HEK293 (cell line): ENCODE measurements around the gene ZNF423.

Source experiments
- CTCF ChIA-PET: fragments of 350-600 bp; formaldehyde crosslinking; extraction: SDS; loops from one replicate; lab custom pipeline; 2021; ENCODE audit warnings: antibody characterized with exemption; lab: Yijun Ruan, JAX
- POLR2A ChIA-PET: fragments of 300-600 bp; formaldehyde crosslinking; extraction: SDS; loops from one replicate; lab custom pipeline; 2020; ENCODE audit warnings: antibody characterized with exemption, inconsistent platforms; lab: Yijun Ruan, JAX
- H3K27ac ChIP-seq: fragments of 200-500 bp; sonication (Bioruptor generic); 2 replicates; pipeline ENCODE4 v1.5.1; 2014; ENCODE audit warnings: low read depth, low read length, control low read depth, inconsistent platforms; ENCODE audit errors: extremely low read depth
- H3K36me3 ChIP-seq, 2 experiments: fragments of 200-500 bp in 1 of 2; sonication (Bioruptor generic) in 1 of 2; 1 replicate in 1 of 2; 2 replicates in 1 of 2; pipeline ENCODE4 v1.5.1; 2014 to 2017; ENCODE audit warnings: inconsistent platforms in 2 of 2, low read length in 2 of 2; ENCODE audit not compliant: control insufficient read depth in 2 of 2, insufficient read depth in 1 of 2
- H3K4me1 ChIP-seq: fragments of 200-500 bp; sonication (Bioruptor generic); 2 replicates; pipeline ENCODE4 v1.5.1; 2014; ENCODE audit warnings: mild to moderate bottlenecking, low read length, inconsistent platforms; ENCODE audit not compliant: control insufficient read depth, insufficient read depth
- H3K4me3 ChIP-seq: 2 replicates; pipeline ENCODE4 v1.5.1; 2011; ENCODE audit warnings: low read depth, mild to moderate bottlenecking, control low read depth, low read length, moderate library complexity
- H3K9me3 ChIP-seq: fragments of 200-500 bp; sonication (Bioruptor generic); 2 replicates; pipeline ENCODE4 v1.5.1; 2014; ENCODE audit warnings: low read depth, low read length, inconsistent platforms; ENCODE audit not compliant: control insufficient read depth, insufficient read depth
- HOXC10 ChIP-seq: sonication (generic); formaldehyde crosslinking; IDR thresholded peaks from 2 replicates; pipeline ENCODE4 v1.8.1; 2023; ENCODE audit warnings: mild to moderate bottlenecking, missing genetic modification reagents
- KLF16 ChIP-seq: fragments of 450-650 bp; formaldehyde crosslinking; IDR thresholded peaks from 2 replicates; pipeline ENCODE4 v1.5.1; 2017; ENCODE audit warnings: missing biosample characterization, missing genetic modification characterization
- KLF9 ChIP-seq: fragments of 450-650 bp; formaldehyde crosslinking; IDR thresholded peaks from 2 replicates; pipeline ENCODE4 v1.5.1; 2016; ENCODE audit warnings: missing biosample characterization, missing genetic modification characterization, low read depth
- SALL2 ChIP-seq: fragments of 450-650 bp; formaldehyde crosslinking; IDR thresholded peaks from 2 replicates; pipeline ENCODE4 v1.5.0; 2017; ENCODE audit warnings: missing biosample characterization, mild to moderate bottlenecking, missing genetic modification characterization, borderline replicate concordance
- ZNF112 ChIP-seq: fragments of 450-650 bp; formaldehyde crosslinking; IDR thresholded peaks from 2 replicates; pipeline ENCODE4 v1.5.0; 2017; ENCODE audit warnings: missing biosample characterization, missing genetic modification characterization
- ZNF138 ChIP-seq: fragments of 450-650 bp; formaldehyde crosslinking; IDR thresholded peaks from 2 replicates; pipeline ENCODE4 v1.5.1; 2016; ENCODE audit warnings: missing biosample characterization, missing genetic modification characterization, borderline replicate concordance
- ZNF157 ChIP-seq: fragments of 450-650 bp; formaldehyde crosslinking; IDR thresholded peaks from 2 replicates; pipeline ENCODE4 v1.5.1; 2016; ENCODE audit warnings: missing biosample characterization, missing genetic modification characterization
- ZNF169 ChIP-seq: fragments of 450-650 bp; formaldehyde crosslinking; IDR thresholded peaks from 2 replicates; pipeline ENCODE4 v1.5.1; 2016; ENCODE audit warnings: missing biosample characterization, missing genetic modification characterization
- ZNF174 ChIP-seq: fragments of 450-650 bp; formaldehyde crosslinking; IDR thresholded peaks from 2 replicates; pipeline ENCODE4 v1.5.0; 2017; ENCODE audit warnings: missing biosample characterization, mild to moderate bottlenecking, missing genetic modification characterization
- ZNF24 ChIP-seq: fragments of 450-650 bp; formaldehyde crosslinking; IDR thresholded peaks from 2 replicates; pipeline ENCODE4 v1.5.1; 2016; ENCODE audit warnings: missing biosample characterization, missing genetic modification characterization
- ZNF335 ChIP-seq: fragments of 450-650 bp; formaldehyde crosslinking; conservative IDR thresholded peaks from 2 replicates; pipeline ENCODE4 v1.5.1; 2016; ENCODE audit warnings: missing biosample characterization, missing genetic modification characterization
- ZNF394 ChIP-seq: fragments of 450-650 bp; formaldehyde crosslinking; IDR thresholded peaks from 2 replicates; pipeline ENCODE4 v1.5.1; 2016; ENCODE audit warnings: missing biosample characterization, missing genetic modification characterization, mild to moderate bottlenecking, moderate library complexity, borderline replicate concordance
- ZNF426 ChIP-seq: fragments of 450-650 bp; formaldehyde crosslinking; IDR thresholded peaks from 2 replicates; pipeline ENCODE4 v1.5.1; 2017; ENCODE audit warnings: missing biosample characterization, missing genetic modification characterization, mild to moderate bottlenecking, inconsistent platforms, moderate library complexity
- ZNF48 ChIP-seq: fragments of 450-650 bp; formaldehyde crosslinking; IDR thresholded peaks from 2 replicates; pipeline ENCODE4 v1.5.1; 2016; ENCODE audit warnings: missing biosample characterization, missing genetic modification characterization
- ZNF654 ChIP-seq: fragments of 450-650 bp; formaldehyde crosslinking; IDR thresholded peaks from 2 replicates; pipeline ENCODE4 v1.5.1; 2016; ENCODE audit warnings: low read depth, missing biosample characterization, missing genetic modification characterization
- ZNF791 ChIP-seq: fragments of 450-650 bp; formaldehyde crosslinking; IDR thresholded peaks from 2 replicates; pipeline ENCODE4 v1.5.1; 2016; ENCODE audit warnings: missing biosample characterization, missing genetic modification characterization
- TF ChIP-seq, protein P1 (sequence below): fragments of 450-650 bp; formaldehyde crosslinking; IDR thresholded peaks from 2 replicates; pipeline ENCODE4 v1.5.1; 2016; ENCODE audit warnings: missing biosample characterization, missing genetic modification characterization, borderline replicate concordance
- TF ChIP-seq, protein P2 (sequence below): fragments of 450-650 bp; formaldehyde crosslinking; IDR thresholded peaks from 2 replicates; pipeline ENCODE4 v1.5.1; 2016; ENCODE audit warnings: missing biosample characterization, missing genetic modification characterization
- TF ChIP-seq, protein P3 (sequence below): fragments of 450-650 bp; formaldehyde crosslinking; IDR thresholded peaks from 2 replicates; pipeline ENCODE4 v1.5.1; 2016; ENCODE audit warnings: missing biosample characterization, missing genetic modification characterization
- TF ChIP-seq, protein P4 (sequence below): fragments of 450-650 bp; IDR thresholded peaks from 2 replicates; pipeline ENCODE4 v1.5.1; 2018; ENCODE audit warnings: missing biosample characterization, mild to moderate bottlenecking, missing genetic modification characterization
- TF ChIP-seq, protein P5 (sequence below): fragments of 450-650 bp; formaldehyde crosslinking; IDR thresholded peaks from 2 replicates; pipeline ENCODE4 v1.5.1; 2016; ENCODE audit warnings: missing biosample characterization, missing genetic modification characterization

Gene ZNF423

DNA sequence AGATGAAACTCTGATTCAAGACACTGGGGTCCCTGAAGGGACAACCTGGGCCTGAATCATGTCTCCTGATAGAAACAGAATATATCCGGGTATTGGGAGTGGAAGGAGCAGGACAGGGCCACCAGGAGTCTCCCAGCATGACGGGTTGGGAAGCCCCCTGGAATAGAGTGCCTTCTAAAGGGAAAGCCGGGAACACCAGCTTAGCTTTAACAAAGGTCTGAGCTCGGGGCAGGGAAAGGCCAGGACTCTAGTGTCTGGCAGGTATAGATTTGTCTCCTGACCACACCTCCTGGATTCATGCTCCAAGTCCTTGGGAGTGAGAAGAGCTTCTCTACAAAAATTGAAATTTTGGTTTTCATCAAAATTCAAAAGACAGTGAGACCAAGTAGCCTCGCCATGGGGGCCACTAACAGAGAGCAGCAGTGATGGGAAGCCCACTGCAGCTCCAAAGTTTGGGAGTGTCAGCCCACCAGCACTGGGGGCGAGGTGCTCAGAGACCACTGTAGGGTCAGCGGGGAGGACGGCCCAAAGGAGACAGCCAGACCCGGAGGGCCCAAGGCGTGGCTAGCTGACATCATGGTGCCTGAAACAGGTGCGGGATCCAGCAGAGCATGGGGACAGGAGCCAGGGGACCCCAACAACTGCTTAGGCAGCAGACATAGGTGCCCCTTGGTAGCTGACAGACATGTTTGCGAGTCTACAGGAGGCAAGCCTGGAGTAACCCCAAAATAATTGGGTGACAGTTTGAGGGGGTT, 401.3 kb downstream of the ZNF423 start:
- TF ChIP-seq ZNF48 (tag by site-specific recombination) (no peak), ZNF24 (no peak), SALL2 (tag by site-specific recombination) (no peak), ZNF112 (tag by site-specific recombination) (no peak), KLF9 (tag by site-specific recombination) (no peak), ZNF174 (no peak), ZNF426 (no peak), KLF16 (no peak), HOXC10 (no peak), ZNF791 (tag by site-specific recombination) (no peak), ZNF654 (tag by site-specific recombination) (no peak), ZNF169 (tag by site-specific recombination) (no peak)
- TF ChIP-seq, protein P1, sequence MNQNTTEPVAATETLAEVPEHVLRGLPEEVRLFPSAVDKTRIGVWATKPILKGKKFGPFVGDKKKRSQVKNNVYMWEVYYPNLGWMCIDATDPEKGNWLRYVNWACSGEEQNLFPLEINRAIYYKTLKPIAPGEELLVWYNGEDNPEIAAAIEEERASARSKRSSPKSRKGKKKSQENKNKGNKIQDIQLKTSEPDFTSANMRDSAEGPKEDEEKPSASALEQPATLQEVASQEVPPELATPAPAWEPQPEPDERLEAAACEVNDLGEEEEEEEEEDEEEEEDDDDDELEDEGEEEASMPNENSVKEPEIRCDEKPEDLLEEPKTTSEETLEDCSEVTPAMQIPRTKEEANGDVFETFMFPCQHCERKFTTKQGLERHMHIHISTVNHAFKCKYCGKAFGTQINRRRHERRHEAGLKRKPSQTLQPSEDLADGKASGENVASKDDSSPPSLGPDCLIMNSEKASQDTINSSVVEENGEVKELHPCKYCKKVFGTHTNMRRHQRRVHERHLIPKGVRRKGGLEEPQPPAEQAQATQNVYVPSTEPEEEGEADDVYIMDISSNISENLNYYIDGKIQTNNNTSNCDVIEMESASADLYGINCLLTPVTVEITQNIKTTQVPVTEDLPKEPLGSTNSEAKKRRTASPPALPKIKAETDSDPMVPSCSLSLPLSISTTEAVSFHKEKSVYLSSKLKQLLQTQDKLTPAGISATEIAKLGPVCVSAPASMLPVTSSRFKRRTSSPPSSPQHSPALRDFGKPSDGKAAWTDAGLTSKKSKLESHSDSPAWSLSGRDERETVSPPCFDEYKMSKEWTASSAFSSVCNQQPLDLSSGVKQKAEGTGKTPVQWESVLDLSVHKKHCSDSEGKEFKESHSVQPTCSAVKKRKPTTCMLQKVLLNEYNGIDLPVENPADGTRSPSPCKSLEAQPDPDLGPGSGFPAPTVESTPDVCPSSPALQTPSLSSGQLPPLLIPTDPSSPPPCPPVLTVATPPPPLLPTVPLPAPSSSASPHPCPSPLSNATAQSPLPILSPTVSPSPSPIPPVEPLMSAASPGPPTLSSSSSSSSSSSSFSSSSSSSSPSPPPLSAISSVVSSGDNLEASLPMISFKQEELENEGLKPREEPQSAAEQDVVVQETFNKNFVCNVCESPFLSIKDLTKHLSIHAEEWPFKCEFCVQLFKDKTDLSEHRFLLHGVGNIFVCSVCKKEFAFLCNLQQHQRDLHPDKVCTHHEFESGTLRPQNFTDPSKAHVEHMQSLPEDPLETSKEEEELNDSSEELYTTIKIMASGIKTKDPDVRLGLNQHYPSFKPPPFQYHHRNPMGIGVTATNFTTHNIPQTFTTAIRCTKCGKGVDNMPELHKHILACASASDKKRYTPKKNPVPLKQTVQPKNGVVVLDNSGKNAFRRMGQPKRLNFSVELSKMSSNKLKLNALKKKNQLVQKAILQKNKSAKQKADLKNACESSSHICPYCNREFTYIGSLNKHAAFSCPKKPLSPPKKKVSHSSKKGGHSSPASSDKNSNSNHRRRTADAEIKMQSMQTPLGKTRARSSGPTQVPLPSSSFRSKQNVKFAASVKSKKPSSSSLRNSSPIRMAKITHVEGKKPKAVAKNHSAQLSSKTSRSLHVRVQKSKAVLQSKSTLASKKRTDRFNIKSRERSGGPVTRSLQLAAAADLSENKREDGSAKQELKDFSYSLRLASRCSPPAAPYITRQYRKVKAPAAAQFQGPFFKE (tag by site-specific recombination), result no peak
- TF ChIP-seq, protein P2, sequence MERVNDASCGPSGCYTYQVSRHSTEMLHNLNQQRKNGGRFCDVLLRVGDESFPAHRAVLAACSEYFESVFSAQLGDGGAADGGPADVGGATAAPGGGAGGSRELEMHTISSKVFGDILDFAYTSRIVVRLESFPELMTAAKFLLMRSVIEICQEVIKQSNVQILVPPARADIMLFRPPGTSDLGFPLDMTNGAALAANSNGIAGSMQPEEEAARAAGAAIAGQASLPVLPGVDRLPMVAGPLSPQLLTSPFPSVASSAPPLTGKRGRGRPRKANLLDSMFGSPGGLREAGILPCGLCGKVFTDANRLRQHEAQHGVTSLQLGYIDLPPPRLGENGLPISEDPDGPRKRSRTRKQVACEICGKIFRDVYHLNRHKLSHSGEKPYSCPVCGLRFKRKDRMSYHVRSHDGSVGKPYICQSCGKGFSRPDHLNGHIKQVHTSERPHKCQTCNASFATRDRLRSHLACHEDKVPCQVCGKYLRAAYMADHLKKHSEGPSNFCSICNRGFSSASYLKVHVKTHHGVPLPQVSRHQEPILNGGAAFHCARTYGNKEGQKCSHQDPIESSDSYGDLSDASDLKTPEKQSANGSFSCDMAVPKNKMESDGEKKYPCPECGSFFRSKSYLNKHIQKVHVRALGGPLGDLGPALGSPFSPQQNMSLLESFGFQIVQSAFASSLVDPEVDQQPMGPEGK, result no peak
- TF ChIP-seq, protein P3, sequence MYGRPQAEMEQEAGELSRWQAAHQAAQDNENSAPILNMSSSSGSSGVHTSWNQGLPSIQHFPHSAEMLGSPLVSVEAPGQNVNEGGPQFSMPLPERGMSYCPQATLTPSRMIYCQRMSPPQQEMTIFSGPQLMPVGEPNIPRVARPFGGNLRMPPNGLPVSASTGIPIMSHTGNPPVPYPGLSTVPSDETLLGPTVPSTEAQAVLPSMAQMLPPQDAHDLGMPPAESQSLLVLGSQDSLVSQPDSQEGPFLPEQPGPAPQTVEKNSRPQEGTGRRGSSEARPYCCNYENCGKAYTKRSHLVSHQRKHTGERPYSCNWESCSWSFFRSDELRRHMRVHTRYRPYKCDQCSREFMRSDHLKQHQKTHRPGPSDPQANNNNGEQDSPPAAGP (tag by site-specific recombination), result no peak
- POLR2A ChIA-PET, result no interaction called here

DNA sequence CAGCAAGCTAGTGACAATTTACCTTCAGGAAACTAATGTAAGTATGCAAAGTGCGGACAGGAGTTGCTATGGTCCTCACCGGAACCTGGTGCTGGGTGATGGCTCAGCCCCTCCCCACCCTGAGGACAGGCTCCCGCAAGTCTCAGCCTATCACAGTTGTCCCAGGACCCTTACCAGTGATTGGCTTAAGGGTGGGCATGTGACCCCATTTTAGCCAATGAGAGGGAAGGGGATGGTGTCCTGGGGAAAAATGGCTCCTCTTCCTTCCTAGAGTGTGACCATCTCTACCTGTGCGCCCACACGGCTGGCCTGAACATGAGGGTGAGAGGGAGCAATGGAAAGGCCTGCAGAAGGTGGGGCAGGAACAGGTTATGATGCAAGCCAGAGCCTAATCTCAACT, 401.9 kb downstream of the ZNF423 start:
- Histone ChIP-seq H3K9me3 (no peaks in the 10 kb centered on the region), H3K36me3 (no peaks in the 10 kb centered on the region), H3K4me3 (no peak overlapping the region), H3K4me1 (no peaks in the 10 kb centered on the region), H3K27ac (no peak overlapping the region)
- ChIA-PET CTCF (no interaction called here), POLR2A (no interaction called here)
- TF ChIP-seq, protein P4, sequence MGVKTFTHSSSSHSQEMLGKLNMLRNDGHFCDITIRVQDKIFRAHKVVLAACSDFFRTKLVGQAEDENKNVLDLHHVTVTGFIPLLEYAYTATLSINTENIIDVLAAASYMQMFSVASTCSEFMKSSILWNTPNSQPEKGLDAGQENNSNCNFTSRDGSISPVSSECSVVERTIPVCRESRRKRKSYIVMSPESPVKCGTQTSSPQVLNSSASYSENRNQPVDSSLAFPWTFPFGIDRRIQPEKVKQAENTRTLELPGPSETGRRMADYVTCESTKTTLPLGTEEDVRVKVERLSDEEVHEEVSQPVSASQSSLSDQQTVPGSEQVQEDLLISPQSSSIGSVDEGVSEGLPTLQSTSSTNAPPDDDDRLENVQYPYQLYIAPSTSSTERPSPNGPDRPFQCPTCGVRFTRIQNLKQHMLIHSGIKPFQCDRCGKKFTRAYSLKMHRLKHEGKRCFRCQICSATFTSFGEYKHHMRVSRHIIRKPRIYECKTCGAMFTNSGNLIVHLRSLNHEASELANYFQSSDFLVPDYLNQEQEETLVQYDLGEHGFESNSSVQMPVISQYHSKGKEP (tag by site-specific recombination), result no peak
- TF ChIP-seq ZNF335 (no peak), ZNF157 (0 out of 2 replicates have a peak, but pooled peaks have one; percentile 27), ZNF394 (tag by site-specific recombination) (no peak), ZNF138 (no peak)
- TF ChIP-seq, protein P5, sequence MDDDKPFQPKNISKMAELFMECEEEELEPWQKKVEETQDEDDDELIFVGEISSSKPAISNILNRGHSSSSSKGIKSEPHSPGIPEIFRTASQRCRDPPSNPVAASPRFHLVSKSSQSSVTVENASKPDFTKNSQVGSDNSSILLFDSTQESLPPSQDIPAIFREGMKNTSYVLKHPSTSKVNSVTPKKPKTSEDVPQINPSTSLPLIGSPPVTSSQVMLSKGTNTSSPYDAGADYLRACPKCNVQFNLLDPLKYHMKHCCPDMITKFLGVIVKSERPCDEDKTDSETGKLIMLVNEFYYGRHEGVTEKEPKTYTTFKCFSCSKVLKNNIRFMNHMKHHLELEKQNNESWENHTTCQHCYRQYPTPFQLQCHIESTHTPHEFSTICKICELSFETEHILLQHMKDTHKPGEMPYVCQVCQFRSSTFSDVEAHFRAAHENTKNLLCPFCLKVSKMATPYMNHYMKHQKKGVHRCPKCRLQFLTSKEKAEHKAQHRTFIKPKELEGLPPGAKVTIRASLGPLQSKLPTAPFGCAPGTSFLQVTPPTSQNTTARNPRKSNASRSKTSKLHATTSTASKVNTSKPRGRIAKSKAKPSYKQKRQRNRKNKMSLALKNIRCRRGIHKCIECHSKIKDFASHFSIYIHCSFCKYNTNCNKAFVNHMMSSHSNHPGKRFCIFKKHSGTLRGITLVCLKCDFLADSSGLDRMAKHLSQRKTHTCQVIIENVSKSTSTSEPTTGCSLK (tag by site-specific recombination), result no peak

More for the DNA sequence above, 401.3 kb downstream of the ZNF423 start:
- Histone ChIP-seq H3K4me3 (no peak overlapping the region), H3K4me1 (no peaks in the 10 kb centered on the region), H3K27ac (no peak overlapping the region), H3K36me3 (no peaks in the 10 kb centered on the region), H3K9me3 (no peaks in the 10 kb centered on the region)
- CTCF ChIA-PET, result interaction anchor here (1.4 kb wide), 1 partner anchor 467 kb away, joined by 3 read pairs; no protein-coding TSS in a partner anchor
